Stomach (tissue), 4 donors: ENCODE data around the gene ARMH1.

ENCODE experiments used
- CTCF ChIP-seq, 7 experiments: fragments of 450-650 bp in 4 of 7; fragments of 200-600 bp in 3 of 7; sonication (generic) in 3 of 7; IDR thresholded peaks; one replicate each; pipeline ENCODE4 v1.5.1; 2016 to 2019; ENCODE audit warnings: antibody characterized with exemption in 7 of 7, control low read depth in 2 of 7, mild to moderate bottlenecking in 1 of 7
- POLR2A ChIP-seq, 4 donors: fragments of 450-650 bp; IDR thresholded peaks; one replicate each; pipeline ENCODE4 v1.6.1; 2016; ENCODE audit warnings: antibody characterized with exemption in 4 of 4, control low read depth in 2 of 4, mild to moderate bottlenecking in 1 of 4, moderate library complexity in 1 of 4

GRCh38 chr1:44693900-44694299 is 19.4 kb downstream of the ARMH1 start:
- TF ChIP-seq CTCF (IDR thresholded peaks at IDR 0.05): no peak
- TF ChIP-seq POLR2A (IDR thresholded peaks at IDR 0.05): no peak
